Colonic mucosa (tissue), 4 donors: ENCODE data around the gene NPAS3. TPM values are rescaled to one million over a fixed set of nuclear protein-coding genes. Genes with fewer than 3 reads are reported as not detected.

ENCODE experiments used
- DNase-seq: peaks from one replicate; pipeline ENCODE4 v3.0.0-alpha.2; 2020
- H3K27ac ChIP-seq: fragments of 200-600 bp; one replicate; pipeline ENCODE4 v1.8.0; 2021
- H3K27me3 ChIP-seq: fragments of 200-600 bp; one replicate; pipeline ENCODE4 v1.8.0; 2021
- H3K36me3 ChIP-seq: fragments of 200-600 bp; one replicate; pipeline ENCODE4 v1.8.0; 2021
- H3K4me1 ChIP-seq: fragments of 200-600 bp; one replicate; pipeline ENCODE4 v1.8.0; 2021; ENCODE audit warnings: mild to moderate bottlenecking
- H3K4me3 ChIP-seq: fragments of 200-600 bp; one replicate; pipeline ENCODE4 v1.8.0; 2021
- H3K9ac ChIP-seq, 2 donors: one replicate each; pipeline ENCODE4 v1.7.0; 2013; ENCODE audit warnings: control low read depth in 2 of 2, low read depth in 2 of 2, low read length in 2 of 2
- H3K9me3 ChIP-seq: fragments of 200-600 bp; one replicate; pipeline ENCODE4 v1.8.0; 2021
- intact Hi-C: fragments of 100-400 bp; cut with DNase I; formaldehyde crosslinking; loops from one replicate; pipeline ENCODE4 v1.14.1; 2022
- total RNA-seq, 2 donors: library from RNA; stranded (reverse); fragmentation: NEBNext Ultra II Directional in 1 of 2; extraction: Animal tissue kit (Norgen Biotek cat#: 25700) in 1 of 2; gene quantifications; one replicate each; pipeline ENCODE4 v1.2.1, GENCODE V29; 2021
- TF ChIP-seq, protein P1 (sequence below): fragments of 200-600 bp; IDR thresholded peaks from one replicate; pipeline ENCODE4 v1.8.0; 2022; ENCODE audit warnings: antibody characterized with exemption, mild to moderate bottlenecking
- donor health status: healthy.
- donor health status: DM: no; HTN: no; CAD: no.
- donor health status: DM: no; HTN: no; CAD: no.

NPAS3 gene
- total RNA-seq, 2 donors from 2014 or later = 0.79 to 1.6 TPM

GRCh38 chr14:33035416-33036194, 96.9 kb downstream of the NPAS3 start:
- H3K27me3 ChIP-seq = no peaks in the 10 kb centered on the region
- H3K27ac ChIP-seq = no peak overlapping the region
- DNase-seq = no peak
- no peak overlapping the region for H3K4me3 ChIP-seq
- TF ChIP-seq, protein P1, sequence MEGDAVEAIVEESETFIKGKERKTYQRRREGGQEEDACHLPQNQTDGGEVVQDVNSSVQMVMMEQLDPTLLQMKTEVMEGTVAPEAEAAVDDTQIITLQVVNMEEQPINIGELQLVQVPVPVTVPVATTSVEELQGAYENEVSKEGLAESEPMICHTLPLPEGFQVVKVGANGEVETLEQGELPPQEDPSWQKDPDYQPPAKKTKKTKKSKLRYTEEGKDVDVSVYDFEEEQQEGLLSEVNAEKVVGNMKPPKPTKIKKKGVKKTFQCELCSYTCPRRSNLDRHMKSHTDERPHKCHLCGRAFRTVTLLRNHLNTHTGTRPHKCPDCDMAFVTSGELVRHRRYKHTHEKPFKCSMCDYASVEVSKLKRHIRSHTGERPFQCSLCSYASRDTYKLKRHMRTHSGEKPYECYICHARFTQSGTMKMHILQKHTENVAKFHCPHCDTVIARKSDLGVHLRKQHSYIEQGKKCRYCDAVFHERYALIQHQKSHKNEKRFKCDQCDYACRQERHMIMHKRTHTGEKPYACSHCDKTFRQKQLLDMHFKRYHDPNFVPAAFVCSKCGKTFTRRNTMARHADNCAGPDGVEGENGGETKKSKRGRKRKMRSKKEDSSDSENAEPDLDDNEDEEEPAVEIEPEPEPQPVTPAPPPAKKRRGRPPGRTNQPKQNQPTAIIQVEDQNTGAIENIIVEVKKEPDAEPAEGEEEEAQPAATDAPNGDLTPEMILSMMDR = no peak
- intact Hi-C loops = no loop called here
- H3K36me3 ChIP-seq = no peaks in the 10 kb centered on the region
- no peaks in the 10 kb centered on the region for H3K4me1 ChIP-seq
- no peaks in the 10 kb centered on the region for H3K9me3 ChIP-seq
- H3K9ac ChIP-seq = no peak overlapping the region

DNA sequence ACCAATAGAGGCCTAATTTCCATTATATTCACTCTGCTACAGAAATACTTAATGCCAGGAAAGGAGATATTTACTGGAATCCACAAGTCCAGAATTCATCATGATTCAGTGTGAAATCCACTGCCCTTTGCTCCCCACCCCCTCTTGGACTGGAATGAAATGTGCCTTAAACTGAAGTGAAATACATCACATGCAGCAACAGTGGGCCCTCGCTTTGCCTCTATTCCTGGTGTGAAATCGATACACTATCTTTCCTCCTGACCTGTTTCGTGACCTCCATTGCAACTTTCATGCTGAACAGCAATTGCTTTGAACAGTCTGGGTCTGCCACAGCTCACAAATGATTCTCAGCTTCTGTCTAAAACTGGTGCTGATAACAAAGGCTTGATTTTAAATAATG, 100.6 kb downstream of the NPAS3 start:
- H3K27me3 ChIP-seq = no peaks in the 10 kb centered on the region
- no peaks in the 10 kb centered on the region for H3K36me3 ChIP-seq
- no peak overlapping the region for H3K9ac ChIP-seq
- no peak overlapping the region for H3K4me3 ChIP-seq
- intact Hi-C loops = no loop called here
- DNase-seq = no peak
- H3K4me1 ChIP-seq = no peaks in the 10 kb centered on the region
- TF ChIP-seq, protein P1 = no peak
- H3K27ac ChIP-seq = no peak overlapping the region
- no peaks in the 10 kb centered on the region for H3K9me3 ChIP-seq

- Histone ChIP-seq H3K9me3 (no peaks in the 10 kb centered on the region), H3K4me3 (no peak overlapping the region), H3K27me3 (no peaks in the 10 kb centered on the region), H3K4me1 (no peaks in the 10 kb centered on the region), H3K9ac (no peak overlapping the region), H3K36me3 (no peaks in the 10 kb centered on the region), H3K27ac (no peak overlapping the region)
- TF ChIP-seq, protein P1 = no peak
- DNase-seq = no peak
- intact Hi-C loops = no loop called here
Observed at GRCh38 chr14:33040372-33041140, 101.9 kb downstream of the NPAS3 start.

DNA sequence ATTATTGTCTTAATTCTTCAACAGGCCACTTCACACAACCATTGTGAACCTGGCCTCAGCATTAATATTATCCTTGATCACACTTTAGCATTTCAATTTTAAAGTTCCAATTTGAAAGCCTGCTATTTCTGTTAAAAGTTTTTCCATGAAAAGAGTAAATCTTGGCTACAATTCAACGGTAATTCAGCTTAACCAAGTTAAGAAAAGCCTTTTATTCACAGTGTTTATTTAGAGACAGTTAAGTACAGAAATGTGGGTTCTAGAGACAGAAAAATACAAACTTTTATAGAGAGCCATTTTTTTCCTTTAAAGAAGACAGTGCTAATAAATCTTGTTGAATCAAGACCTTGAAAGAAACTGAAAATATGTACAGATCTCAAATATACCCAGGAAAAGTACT, 103.9 kb downstream of the NPAS3 start:
- H3K4me3 ChIP-seq = no peak overlapping the region
- no peak for DNase-seq
- no peaks in the 10 kb centered on the region for H3K36me3 ChIP-seq
- no peaks in the 10 kb centered on the region for H3K9me3 ChIP-seq
- no peaks in the 10 kb centered on the region for H3K4me1 ChIP-seq
- H3K27me3 ChIP-seq = no peaks in the 10 kb centered on the region
- no peak overlapping the region for H3K9ac ChIP-seq
- TF ChIP-seq, protein P1 = no peak
- intact Hi-C loops = no loop called here
- no peak overlapping the region for H3K27ac ChIP-seq

- intact Hi-C loops = no loop called here
Observed at GRCh38 chr14:33045760-33046159, 107.1 kb downstream of the NPAS3 start.

More at GRCh38 chr14:33045760-33046159, 107.1 kb downstream of the NPAS3 start:
- no peak overlapping the region for H3K4me3 ChIP-seq
- H3K9ac ChIP-seq = no peak overlapping the region
- no peaks in the 10 kb centered on the region for H3K4me1 ChIP-seq
- TF ChIP-seq, protein P1 = no peak
- H3K27ac ChIP-seq = no peak overlapping the region
- no peak for DNase-seq
- H3K36me3 ChIP-seq = no peaks in the 10 kb centered on the region
- H3K9me3 ChIP-seq = no peaks in the 10 kb centered on the region
- no peaks in the 10 kb centered on the region for H3K27me3 ChIP-seq
